Calu3 (cell line): ENCODE data around the gene PAQR6. TPM values are rescaled to one million over a fixed set of nuclear protein-coding genes. Genes with fewer than 3 reads are reported as not detected.
A peak's percentile ranks its signal among the peaks of the same experiment; 100 is the strongest.

Experiments used
- Bru-seq: library from RNA; stranded (reverse); fragments of 400-500 nt; gene quantifications from one replicate; lab custom pipeline; 2021; lab: Mats Ljungman, UMichigan
- BruChase-seq, 2 experiments: library from RNA; stranded (reverse); fragments of 400-500 nt; gene quantifications; one replicate each; lab custom pipeline; 2021; lab: Mats Ljungman, UMichigan
- BruUV-seq: library from RNA; stranded (reverse); fragments of 400-500 nt; replicated peaks from 2 replicates; lab custom pipeline; 2021; lab: Mats Ljungman, UMichigan
- CTCF ChIA-PET: fragments of 300-600 bp; sonication (Branson Sonifier 250); formaldehyde crosslinking; loops from one replicate; lab custom pipeline; 2022; ENCODE audit warnings: antibody characterized with exemption; lab: Charles Lee
- DNase-seq: peaks from one replicate; pipeline ENCODE4 v3.0.0; 2022
- H3K27ac Mint-ChIP-seq: one replicate; pipeline ENCODE4 v1.8.0; 2022; ENCODE audit warnings: mixed read lengths; ENCODE audit not compliant: unreplicated experiment
- H3K27me3 Mint-ChIP-seq: one replicate; pipeline ENCODE4 v1.8.0; 2022; ENCODE audit warnings: mixed read lengths; ENCODE audit not compliant: unreplicated experiment
- H3K36me3 Mint-ChIP-seq: one replicate; pipeline ENCODE4 v1.8.0; 2022; ENCODE audit warnings: mild to moderate bottlenecking, moderate library complexity, mixed read lengths; ENCODE audit not compliant: insufficient read depth, unreplicated experiment
- H3K4me1 Mint-ChIP-seq: one replicate; pipeline ENCODE4 v1.8.0; 2022; ENCODE audit warnings: mild to moderate bottlenecking, low read depth, mixed read lengths; ENCODE audit not compliant: unreplicated experiment
- H3K4me3 Mint-ChIP-seq: one replicate; pipeline ENCODE4 v1.8.0; 2022; ENCODE audit warnings: mild to moderate bottlenecking, low read depth, moderate library complexity, mixed read lengths; ENCODE audit not compliant: unreplicated experiment
- H3K9me3 Mint-ChIP-seq: one replicate; pipeline ENCODE4 v1.8.0; 2022; ENCODE audit warnings: low read depth, mixed read lengths; ENCODE audit not compliant: unreplicated experiment
- intact Hi-C: fragments of 100-400 bp; cut with micrococcal nuclease; formaldehyde crosslinking; loops from one replicate; pipeline ENCODE4 v1.10.0; 2022; ENCODE audit not compliant: unreplicated experiment
- long read RNA-seq: library from polyadenylated mRNA; stranded (forward); transcript quantifications from one replicate; pipeline ENCODE4 v2.0.0, GENCODE V29; 2022
- total RNA-seq: library from RNA; stranded (reverse); gene quantifications from 2 replicates; pipeline ENCODE4 v1.2.3, GENCODE V29; 2022
- TF ChIP-seq, protein P1 (sequence below): fragments of 200-600 bp; IDR thresholded peaks from one replicate; pipeline ENCODE4 v1.8.0; 2022; ENCODE audit warnings: antibody characterized with exemption; ENCODE audit not compliant: unreplicated experiment

The PAQR6 gene
- total RNA-seq (20.4 and 21.2 TPM in 2 replicates), Bru-seq, nascent RNA (percentile 58 among the genes with signal in this experiment), BruChase-seq, experiment 1, labeled RNA remaining after a 6-hour chase (percentile 85 among the genes with signal in this experiment), BruChase-seq, experiment 2, labeled RNA remaining after a 2-hour chase (percentile 76 among the genes with signal in this experiment)
- long read RNA-seq, partial matches to known transcripts = 4 of 7 reads
- long read RNA-seq, other reads (novel, unspliced or antisense) = 3 of 7 reads

GRCh38 chr1:156247460-156248322 is at the start of gene PAQR6:
Gene PAQR6, minus strand, starts transcription at chr1:156248056. Its CDS starts 1,325 bp downstream, at chr1:156246731.
- intact Hi-C loops = no loop called here
- no TSS peak for BruUV-seq
- H3K9me3 Mint-ChIP-seq = no peaks in the 10 kb centered on the region
- CTCF ChIA-PET = interaction anchor here (0.7 to 0.9 kb wide), 3 partner anchors 17 to 1702 kb away, joined by 3 to 9 read pairs (median 5); no protein-coding TSS in a partner anchor
- TF ChIP-seq, protein P1, sequence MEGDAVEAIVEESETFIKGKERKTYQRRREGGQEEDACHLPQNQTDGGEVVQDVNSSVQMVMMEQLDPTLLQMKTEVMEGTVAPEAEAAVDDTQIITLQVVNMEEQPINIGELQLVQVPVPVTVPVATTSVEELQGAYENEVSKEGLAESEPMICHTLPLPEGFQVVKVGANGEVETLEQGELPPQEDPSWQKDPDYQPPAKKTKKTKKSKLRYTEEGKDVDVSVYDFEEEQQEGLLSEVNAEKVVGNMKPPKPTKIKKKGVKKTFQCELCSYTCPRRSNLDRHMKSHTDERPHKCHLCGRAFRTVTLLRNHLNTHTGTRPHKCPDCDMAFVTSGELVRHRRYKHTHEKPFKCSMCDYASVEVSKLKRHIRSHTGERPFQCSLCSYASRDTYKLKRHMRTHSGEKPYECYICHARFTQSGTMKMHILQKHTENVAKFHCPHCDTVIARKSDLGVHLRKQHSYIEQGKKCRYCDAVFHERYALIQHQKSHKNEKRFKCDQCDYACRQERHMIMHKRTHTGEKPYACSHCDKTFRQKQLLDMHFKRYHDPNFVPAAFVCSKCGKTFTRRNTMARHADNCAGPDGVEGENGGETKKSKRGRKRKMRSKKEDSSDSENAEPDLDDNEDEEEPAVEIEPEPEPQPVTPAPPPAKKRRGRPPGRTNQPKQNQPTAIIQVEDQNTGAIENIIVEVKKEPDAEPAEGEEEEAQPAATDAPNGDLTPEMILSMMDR = no peak
- H3K36me3 Mint-ChIP-seq = peaks cover 54% of the 10 kb centered on the region
- no peak within 1 kb of the TSS for H3K4me3 Mint-ChIP-seq
- peak within 1 kb of the TSS; percentile 46 for H3K27ac Mint-ChIP-seq
- DNase-seq = peak; percentile 31
- peaks cover 23% of the 10 kb centered on the region for H3K27me3 Mint-ChIP-seq
- H3K4me1 Mint-ChIP-seq = no peaks in the 10 kb centered on the region

GRCh38 chr1:156295391-156295947 is 47.6 kb upstream of the PAQR6 start, which contains the start of gene GLMP:
Gene GLMP, minus strand, starts transcription at chr1:156295679. Its CDS starts 34 bp downstream, at chr1:156295645.
- H3K27me3 Mint-ChIP-seq = no peaks in the 10 kb centered on the region
- TF ChIP-seq, protein P1 = no peak
- BruUV-seq = no TSS peak
- peak; percentile 60 for DNase-seq
- CTCF ChIA-PET = interaction anchor here (0.6 to 1.9 kb wide), 2 partner anchors 13 to 208 kb away, joined by 5 to 6 read pairs; partner anchors contain the start of gene SMG5
- H3K36me3 Mint-ChIP-seq = peaks cover 27% of the 10 kb centered on the region
- H3K9me3 Mint-ChIP-seq = no peaks in the 10 kb centered on the region
- peak within 1 kb of the TSS; percentile 74 for H3K4me3 Mint-ChIP-seq
- H3K4me1 Mint-ChIP-seq = peaks cover 35% of the 10 kb centered on the region
- intact Hi-C loops = no loop called here
- peak within 1 kb of the TSS; percentile 80 for H3K27ac Mint-ChIP-seq

- no peak overlapping the region for H3K4me3 Mint-ChIP-seq
- intact Hi-C loops = no loop called here
Measured at GRCh38 chr1:156293895-156294294, 46.0 kb upstream of the PAQR6 start.

DNA sequence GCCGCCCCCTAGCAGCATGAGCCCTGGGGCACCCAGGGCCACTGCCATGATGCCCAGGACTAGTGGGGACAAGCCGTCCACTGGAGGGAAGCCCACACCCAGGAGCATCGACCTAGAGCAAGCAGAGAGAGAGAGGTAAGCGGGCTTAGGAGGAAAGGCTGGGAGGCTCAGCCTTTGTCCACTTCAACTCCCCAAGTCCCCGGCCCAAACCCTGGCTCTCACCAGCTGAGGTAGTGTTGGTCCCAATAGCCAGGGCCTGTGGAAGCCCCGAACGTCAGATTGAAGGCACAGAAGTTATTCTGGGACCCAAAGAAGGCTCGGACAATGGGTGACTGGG is 45.2 kb upstream of the PAQR6 start:
- Mint-ChIP-seq H3K27ac (no peak overlapping the region), H3K36me3 (peaks cover 31% of the 10 kb centered on the region), H3K4me1 (peaks cover 35% of the 10 kb centered on the region), H3K27me3 (no peaks in the 10 kb centered on the region), H3K9me3 (no peaks in the 10 kb centered on the region), H3K4me3 (no peak overlapping the region)
- BruUV-seq = no TSS peak
- DNase-seq = no peak
- CTCF ChIA-PET = no interaction called here
- TF ChIP-seq, protein P1 = no peak
- intact Hi-C loops = no loop called here

More at GRCh38 chr1:156293895-156294294, 46.0 kb upstream of the PAQR6 start:
- Mint-ChIP-seq H3K27me3 (no peaks in the 10 kb centered on the region), H3K27ac (no peak overlapping the region), H3K9me3 (no peaks in the 10 kb centered on the region), H3K36me3 (peaks cover 25% of the 10 kb centered on the region), H3K4me1 (peaks cover 35% of the 10 kb centered on the region)
- TF ChIP-seq, protein P1 = no peak
- no TSS peak for BruUV-seq
- DNase-seq = no peak
- CTCF ChIA-PET = no interaction called here
